CD8-positive, alpha-beta memory T cell (primary cell): ENCODE measurements around the gene DAP. TPM values are rescaled to one million over a fixed set of nuclear protein-coding genes. Genes with fewer than 3 reads are reported as not detected.

Source experiments
- CTCF ChIA-PET: fragments of 350-600 bp; sonication (Branson Sonifier 250); formaldehyde crosslinking; loops from one replicate; lab custom pipeline; 2021; ENCODE audit warnings: antibody characterized with exemption; lab: Charles Lee
- POLR2A ChIA-PET: fragments of 350-600 bp; sonication (Branson Sonifier 250); formaldehyde crosslinking; loops from one replicate; lab custom pipeline; 2021; ENCODE audit warnings: antibody characterized with exemption; lab: Charles Lee
- DNase-seq, 5 donors: peaks; one replicate each; pipeline versions ENCODE4 v3.0.0 to v3.0.0-alpha.2; 2020 to 2022; ENCODE audit warnings: mixed read lengths in 1 of 5
- H3K27ac ChIP-seq: one replicate; pipeline ENCODE4 v1.7.0; 2013; ENCODE audit warnings: low read depth, mild to moderate bottlenecking, low read length, moderate library complexity
- H3K27me3 ChIP-seq: 2 replicates; pipeline ENCODE4 v1.7.0; 2013; ENCODE audit warnings: low read length, mild to moderate bottlenecking; ENCODE audit not compliant: insufficient read depth, poor library complexity, severe bottlenecking
- H3K36me3 ChIP-seq: 2 replicates; pipeline ENCODE4 v1.7.0; 2013; ENCODE audit warnings: mild to moderate bottlenecking, low read length, moderate library complexity; ENCODE audit not compliant: insufficient read depth
- H3K4me1 ChIP-seq: 2 replicates; pipeline ENCODE4 v1.7.0; 2013; ENCODE audit warnings: mild to moderate bottlenecking, low read length, moderate library complexity; ENCODE audit not compliant: insufficient read depth
- H3K4me3 ChIP-seq: 2 replicates; pipeline ENCODE4 v1.7.0; 2013; ENCODE audit warnings: mild to moderate bottlenecking, low read length
- H3K9me3 ChIP-seq: 2 replicates; pipeline ENCODE4 v1.7.0; 2013; ENCODE audit warnings: mild to moderate bottlenecking, low read length
- H3K27ac Mint-ChIP-seq, 8 donors: one replicate each; pipeline ENCODE4 v1.8.0; 2020 to 2021; ENCODE audit warnings: mixed read lengths in 8 of 8, mild to moderate bottlenecking in 6 of 8, inconsistent platforms in 3 of 8, moderate library complexity in 3 of 8
- H3K27me3 Mint-ChIP-seq, 2 donors: one replicate each; pipeline ENCODE4 v1.8.0; 2020 to 2021; ENCODE audit warnings: mixed read lengths in 2 of 2, mild to moderate bottlenecking in 1 of 2, moderate library complexity in 1 of 2
- H3K36me3 Mint-ChIP-seq, 3 donors: one replicate each; pipeline ENCODE4 v1.8.0; 2020 to 2021; ENCODE audit warnings: mixed read lengths in 3 of 3, inconsistent platforms in 1 of 3, mild to moderate bottlenecking in 1 of 3
- H3K4me1 Mint-ChIP-seq, 3 donors: one replicate each; pipeline ENCODE4 v1.8.0; 2020 to 2021; ENCODE audit warnings: mixed read lengths in 3 of 3, inconsistent platforms in 1 of 3, mild to moderate bottlenecking in 1 of 3
- H3K4me3 Mint-ChIP-seq, 7 donors: one replicate each; pipeline ENCODE4 v1.8.0; 2020 to 2021; ENCODE audit warnings: mixed read lengths in 7 of 7, mild to moderate bottlenecking in 6 of 7, moderate library complexity in 4 of 7, inconsistent platforms in 2 of 7
- H3K9me3 Mint-ChIP-seq, 5 donors: one replicate each; pipeline ENCODE4 v1.8.0; 2020 to 2022; ENCODE audit warnings: mixed read lengths in 5 of 5, mild to moderate bottlenecking in 3 of 5, moderate library complexity in 2 of 5, inconsistent platforms in 1 of 5
- polyA plus RNA-seq: library from polyadenylated mRNA; unstranded; fragments of 300-500 nt; fragmentation: Illumina TruSeq; gene quantifications from one replicate; pipeline ENCODE4 v1.2.3, GENCODE V29; 2021
- total RNA-seq, 2 experiments: library from RNA; stranded (reverse); gene quantifications; one replicate each; pipeline ENCODE4 v1.2.3, GENCODE V29; 2021

DAP gene
- total and polyA plus RNA-seq, 3 experiments from 2014 or later: 60.0 to 73.7 (median 61.5) TPM

DNA sequence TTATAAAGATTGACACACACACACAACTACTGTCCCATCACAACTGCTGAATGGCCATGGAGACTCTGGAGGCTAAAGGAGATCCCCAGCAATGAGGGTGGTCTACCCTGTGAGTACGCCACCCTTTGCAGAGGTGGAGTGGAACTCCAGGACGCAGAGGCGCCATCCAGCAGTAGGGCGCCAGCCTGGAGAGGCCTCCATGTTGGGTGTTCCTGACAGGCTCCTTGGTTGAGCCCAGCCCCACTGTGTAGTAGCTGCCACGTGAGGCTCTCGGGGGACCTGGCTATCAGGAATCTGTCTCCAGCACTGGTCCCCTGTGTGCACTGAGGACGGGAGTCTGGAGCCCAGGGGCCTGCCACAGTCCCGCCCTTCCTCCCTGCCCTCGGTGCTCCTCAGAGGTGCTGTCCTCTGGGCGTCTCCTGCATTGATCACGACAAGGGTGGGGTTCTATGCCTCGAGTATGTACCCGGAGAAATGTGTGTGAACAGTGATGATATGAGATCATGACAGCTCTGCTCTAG is 72.3 kb downstream of the DAP start:
- no peak overlapping the region for H3K4me3 Mint-ChIP-seq
- no peaks in the 10 kb centered on the region for H3K9me3 Mint-ChIP-seq
- no peak for DNase-seq
- Histone ChIP-seq H3K36me3 (no peaks in the 10 kb centered on the region), H3K27ac (no peak overlapping the region), H3K4me3 (no peak overlapping the region), H3K4me1 (no peaks in the 10 kb centered on the region), H3K9me3 (no peaks in the 10 kb centered on the region), H3K27me3 (no peaks in the 10 kb centered on the region)
- ChIA-PET CTCF (no interaction called here), POLR2A (no interaction called here)
- H3K36me3 Mint-ChIP-seq: peaks cover 8 to 38% (median 12%) of the 10 kb centered on the region in 3 donors
- H3K27me3 Mint-ChIP-seq: no peaks in the 10 kb centered on the region
- peaks cover 0 to 12% (median 4%) of the 10 kb centered on the region in 3 donors for H3K4me1 Mint-ChIP-seq
- peak overlapping the region in 1 of 8 donors; percentile 38 for H3K27ac Mint-ChIP-seq

DNA sequence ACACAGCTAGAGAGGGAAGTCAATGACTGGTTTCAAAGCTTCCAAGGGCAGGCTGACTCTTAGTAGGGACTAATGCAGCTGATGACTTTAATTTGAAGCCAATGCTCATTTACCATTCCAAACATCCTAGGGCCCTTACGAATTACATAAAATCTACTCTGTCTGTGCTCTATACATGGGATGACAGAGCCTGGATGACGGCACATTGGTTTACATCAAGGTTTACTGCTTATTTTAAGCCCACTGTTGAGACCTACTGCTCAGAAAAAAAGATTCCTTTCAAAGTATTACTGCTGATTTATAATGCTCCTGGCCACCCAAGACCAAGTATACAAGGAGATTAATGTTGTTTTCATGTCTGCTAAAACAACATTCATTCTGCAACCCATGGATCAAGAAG is 74.1 kb downstream of the DAP start:
- H3K9me3 Mint-ChIP-seq: no peaks in the 10 kb centered on the region
- CTCF ChIA-PET: no interaction called here
- Histone ChIP-seq H3K9me3 (no peaks in the 10 kb centered on the region), H3K36me3 (no peaks in the 10 kb centered on the region), H3K27me3 (no peaks in the 10 kb centered on the region), H3K27ac (no peak overlapping the region), H3K4me3 (no peak overlapping the region), H3K4me1 (no peaks in the 10 kb centered on the region)
- peaks cover 8 to 51% (median 12%) of the 10 kb centered on the region in 3 donors for H3K36me3 Mint-ChIP-seq
- H3K27ac Mint-ChIP-seq: no peak overlapping the region
- H3K4me1 Mint-ChIP-seq: peaks cover 0 to 12% (median 4%) of the 10 kb centered on the region in 3 donors
- H3K4me3 Mint-ChIP-seq: no peak overlapping the region
- POLR2A ChIA-PET: no interaction called here
- no peaks in the 10 kb centered on the region for H3K27me3 Mint-ChIP-seq
- no peak for DNase-seq

DNA sequence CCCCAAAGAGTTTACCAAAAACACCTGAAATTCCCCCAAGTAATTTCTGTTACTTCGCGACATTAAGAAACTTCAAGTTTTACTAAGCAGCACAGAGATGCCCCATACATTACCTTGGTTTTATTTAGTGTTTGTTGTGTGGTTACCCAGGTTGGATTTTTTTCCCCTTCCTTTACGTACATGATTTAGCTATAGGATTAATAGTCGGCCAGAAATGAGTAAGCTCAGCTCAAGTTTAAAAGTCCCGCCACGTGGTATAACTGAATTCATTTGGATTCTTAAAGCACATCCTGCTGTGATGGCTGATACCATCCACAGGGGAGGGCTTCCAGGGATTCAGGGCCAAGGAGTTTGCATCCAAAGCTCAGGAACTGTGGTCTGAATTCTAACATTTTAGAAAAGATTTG is 75.9 kb downstream of the DAP start:
- Histone ChIP-seq H3K27me3 (no peaks in the 10 kb centered on the region), H3K9me3 (no peaks in the 10 kb centered on the region), H3K36me3 (peaks cover 1% of the 10 kb centered on the region), H3K4me3 (no peak overlapping the region), H3K4me1 (no peaks in the 10 kb centered on the region), H3K27ac (no peak overlapping the region)
- POLR2A ChIA-PET: no interaction called here
- Mint-ChIP-seq H3K4me3 (no peak overlapping the region), H3K4me1 (peaks cover 0 to 12% (median 4%) of the 10 kb centered on the region in 3 donors), H3K36me3 (peaks cover 10 to 60% (median 12%) of the 10 kb centered on the region in 3 donors), H3K9me3 (no peaks in the 10 kb centered on the region), H3K27ac (no peak overlapping the region), H3K27me3 (no peaks in the 10 kb centered on the region)
- no peak for DNase-seq
- CTCF ChIA-PET: no interaction called here

DNA sequence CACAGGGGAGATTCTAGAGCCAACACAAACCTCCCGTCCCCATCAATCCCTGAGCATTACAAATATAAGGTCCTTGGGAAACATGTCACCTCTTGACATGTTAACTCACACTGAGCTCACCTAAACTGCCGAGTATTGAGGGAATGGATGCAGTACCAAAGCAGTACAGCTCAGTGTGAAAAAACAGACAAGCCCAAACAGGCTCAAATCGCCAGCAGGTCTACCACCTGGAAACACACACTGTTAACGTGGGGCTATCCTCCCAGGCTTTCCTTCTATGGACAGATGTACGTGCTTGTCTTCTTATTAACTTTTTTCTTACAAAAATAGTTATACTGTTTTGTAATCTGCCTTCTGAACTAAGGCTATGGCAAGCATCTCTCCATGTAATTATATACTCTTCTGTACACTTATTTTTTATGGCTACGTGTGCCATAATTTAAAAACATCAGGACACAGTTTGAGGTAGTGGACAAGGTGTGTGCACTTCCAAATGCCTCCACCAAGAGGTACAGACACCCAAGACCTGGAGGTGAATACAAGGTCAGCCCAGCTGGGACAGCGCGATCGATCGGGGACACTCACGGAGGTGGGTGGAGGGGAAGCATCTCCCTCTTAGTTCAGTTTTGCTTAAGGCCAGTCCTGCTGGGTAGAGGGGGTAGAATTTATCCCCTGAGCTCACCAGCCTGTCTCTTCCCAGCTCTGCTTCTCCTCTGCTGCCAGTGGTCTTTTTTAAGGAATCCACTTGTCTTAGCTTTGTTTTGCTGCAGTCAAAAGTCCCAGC is 76.5 kb downstream of the DAP start:
- H3K27ac ChIP-seq: no peak overlapping the region
- POLR2A ChIA-PET: no interaction called here
- peaks cover 7% of the 10 kb centered on the region for H3K36me3 ChIP-seq
- DNase-seq: no peak
- Mint-ChIP-seq H3K27ac (peak overlapping the region in 1 of 8 donors; percentile 32), H3K27me3 (no peaks in the 10 kb centered on the region), H3K9me3 (no peaks in the 10 kb centered on the region), H3K4me3 (no peak overlapping the region), H3K36me3 (peaks cover 12 to 66% (median 17%) of the 10 kb centered on the region in 3 donors), H3K4me1 (peaks cover 0 to 12% (median 4%) of the 10 kb centered on the region in 3 donors)
- no peaks in the 10 kb centered on the region for H3K27me3 ChIP-seq
- no peaks in the 10 kb centered on the region for H3K4me1 ChIP-seq
- H3K4me3 ChIP-seq: no peak overlapping the region
- H3K9me3 ChIP-seq: no peaks in the 10 kb centered on the region
- CTCF ChIA-PET: no interaction called here

DNA sequence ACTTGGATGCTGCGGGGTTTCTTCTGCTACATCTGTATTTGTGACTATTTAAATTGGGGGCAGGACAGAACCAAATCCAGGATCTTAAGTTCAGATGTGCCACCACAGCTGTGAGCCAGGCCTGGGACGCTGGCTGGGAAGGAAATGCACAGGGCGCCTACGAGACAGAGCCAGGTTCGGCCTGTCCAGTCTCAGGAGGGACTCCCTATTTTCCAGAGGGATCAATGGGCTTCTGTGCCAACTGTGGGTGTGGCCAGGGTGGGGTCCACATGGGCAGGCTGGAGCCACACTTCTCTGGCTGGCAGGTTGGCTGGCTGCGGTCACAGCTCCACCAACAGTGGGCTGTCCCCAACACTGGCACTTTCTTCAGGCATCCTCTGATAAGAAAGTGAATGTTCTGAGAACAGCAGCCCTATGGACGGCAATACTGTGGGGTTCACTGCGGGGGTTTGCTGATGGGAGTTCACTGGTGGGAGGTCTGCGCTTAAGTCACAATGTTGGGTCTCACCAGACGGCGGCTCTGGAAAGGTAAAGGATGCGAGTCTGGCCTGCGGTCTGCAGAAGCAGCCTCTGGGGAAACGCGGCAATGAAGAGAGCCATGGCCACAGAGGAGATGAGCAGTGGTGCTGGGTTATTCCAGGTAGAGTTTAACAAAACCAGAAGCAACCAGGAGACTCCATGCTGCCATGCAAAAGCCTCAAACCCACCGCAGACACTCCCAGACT is 78.1 kb downstream of the DAP start:
- CTCF ChIA-PET: no interaction called here
- POLR2A ChIA-PET: no interaction called here
- Histone ChIP-seq H3K9me3 (no peaks in the 10 kb centered on the region), H3K4me1 (no peaks in the 10 kb centered on the region), H3K36me3 (peaks cover 13% of the 10 kb centered on the region), H3K27me3 (no peaks in the 10 kb centered on the region), H3K27ac (no peak overlapping the region), H3K4me3 (no peak overlapping the region)
- Mint-ChIP-seq H3K36me3 (peaks cover 13 to 75% (median 25%) of the 10 kb centered on the region in 3 donors), H3K27me3 (no peaks in the 10 kb centered on the region), H3K4me3 (no peak overlapping the region), H3K27ac (peak overlapping the region in 1 of 8 donors; percentile 43), H3K4me1 (peaks cover 0 to 12% (median 4%) of the 10 kb centered on the region in 3 donors), H3K9me3 (peaks cover 0 to 1% (median 0%) of the 10 kb centered on the region in 5 donors)
- DNase-seq: no peak

DNA sequence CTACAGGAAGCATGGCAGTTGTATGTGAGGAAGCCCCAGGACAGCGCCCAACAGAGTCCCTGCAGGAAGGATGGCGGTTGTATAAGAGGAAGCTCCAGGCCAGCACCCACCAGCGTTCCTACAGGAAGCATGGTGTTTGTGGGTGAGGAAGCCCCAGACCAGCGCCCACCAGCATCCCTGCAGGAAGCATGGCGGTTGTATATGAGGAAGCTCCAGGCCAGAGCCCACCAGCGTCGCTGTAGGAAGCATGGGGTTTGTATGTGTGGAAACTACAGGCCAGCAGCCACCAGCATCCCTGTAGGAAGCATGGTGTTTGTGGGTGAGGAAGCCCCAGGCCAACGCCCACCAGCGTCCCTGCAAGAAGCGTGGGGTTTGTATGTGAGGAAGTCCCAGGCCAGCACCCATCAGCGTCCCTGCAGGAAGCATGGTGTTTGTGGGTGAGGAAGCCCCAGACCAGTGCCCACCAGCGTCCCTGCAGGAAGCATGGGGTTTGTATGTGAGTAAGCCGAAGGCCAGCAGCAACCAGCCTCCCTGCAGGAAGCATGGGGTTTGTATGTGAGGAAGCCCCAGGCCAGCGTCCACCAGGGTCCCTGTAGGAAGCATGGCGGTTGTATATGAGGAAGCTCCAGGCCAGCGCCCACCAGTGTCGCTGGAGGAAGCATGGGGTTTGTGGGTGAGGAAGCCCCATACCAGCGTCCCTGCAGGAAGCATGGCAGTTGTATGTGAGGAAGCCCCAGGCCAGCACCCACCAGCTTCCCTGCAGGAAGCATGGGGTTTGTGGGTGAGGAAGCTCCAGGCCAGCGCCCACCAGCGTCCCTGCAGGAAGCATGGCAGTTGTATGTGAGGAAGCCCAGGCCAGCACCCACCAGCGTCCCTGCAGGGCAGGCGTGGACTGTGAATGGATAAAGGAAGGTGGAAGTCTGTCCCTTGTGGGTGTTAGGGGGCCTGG is 79.0 kb downstream of the DAP start:
- Histone ChIP-seq H3K4me3 (no peak overlapping the region), H3K27me3 (no peaks in the 10 kb centered on the region), H3K4me1 (no peaks in the 10 kb centered on the region), H3K36me3 (peaks cover 13% of the 10 kb centered on the region), H3K9me3 (no peaks in the 10 kb centered on the region), H3K27ac (no peak overlapping the region)
- peak overlapping the region in 1 of 7 donors; percentile 54 for H3K4me3 Mint-ChIP-seq
- peaks cover 0 to 9% (median 4%) of the 10 kb centered on the region in 3 donors for H3K4me1 Mint-ChIP-seq
- H3K36me3 Mint-ChIP-seq: peaks cover 12 to 74% (median 32%) of the 10 kb centered on the region in 3 donors
- CTCF ChIA-PET: no interaction called here
- no peaks in the 10 kb centered on the region for H3K27me3 Mint-ChIP-seq
- H3K27ac Mint-ChIP-seq: peak overlapping the region in 1 of 8 donors; percentile 33
- POLR2A ChIA-PET: no interaction called here
- H3K9me3 Mint-ChIP-seq: peaks cover 0 to 9% (median 2%) of the 10 kb centered on the region in 5 donors
- DNase-seq: no peak

DNA sequence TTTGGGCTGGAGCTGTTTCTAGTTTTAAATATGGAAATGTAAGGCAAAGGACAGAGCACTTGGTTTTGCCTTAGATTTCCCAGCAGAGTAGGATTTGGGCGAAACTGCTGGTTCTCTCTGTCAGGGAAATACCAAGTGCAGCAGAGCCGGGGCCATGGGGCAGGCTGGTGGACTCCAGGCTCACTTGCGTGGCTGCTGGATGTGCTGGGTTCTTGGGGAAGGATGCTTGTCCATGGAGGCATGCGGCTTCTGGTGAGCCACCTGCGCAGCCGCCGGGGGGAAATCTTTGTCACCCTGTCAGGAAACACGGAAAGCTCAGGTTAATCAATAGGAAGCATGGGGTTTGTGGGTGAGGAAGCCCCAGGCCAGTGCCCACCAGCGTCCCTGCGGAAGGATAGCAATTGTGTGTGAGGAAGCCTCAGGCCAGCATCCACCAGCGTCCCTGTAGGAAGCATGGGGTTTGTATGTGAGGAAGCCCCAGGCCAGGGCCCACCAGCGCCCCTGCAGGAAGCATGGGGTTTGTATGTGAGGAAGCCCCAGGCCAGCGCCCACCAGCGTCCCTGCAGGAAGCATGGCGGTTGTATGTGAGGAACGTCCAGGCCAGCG is 80.1 kb downstream of the DAP start:
- Histone ChIP-seq H3K36me3 (peaks cover 13% of the 10 kb centered on the region), H3K9me3 (no peaks in the 10 kb centered on the region), H3K4me3 (no peak overlapping the region), H3K27me3 (no peaks in the 10 kb centered on the region), H3K27ac (no peak overlapping the region), H3K4me1 (no peaks in the 10 kb centered on the region)
- no peaks in the 10 kb centered on the region for H3K27me3 Mint-ChIP-seq
- peaks cover 11 to 74% (median 33%) of the 10 kb centered on the region in 3 donors for H3K36me3 Mint-ChIP-seq
- H3K4me1 Mint-ChIP-seq: peaks cover 0 to 7% (median 1%) of the 10 kb centered on the region in 3 donors
- POLR2A ChIA-PET: no interaction called here
- CTCF ChIA-PET: no interaction called here
- no peak overlapping the region for H3K4me3 Mint-ChIP-seq
- peaks cover 2 to 9% (median 5%) of the 10 kb centered on the region in 5 donors for H3K9me3 Mint-ChIP-seq
- no peak for DNase-seq
- H3K27ac Mint-ChIP-seq: no peak overlapping the region
